HEK293 (cell line): ENCODE results near the gene CDH11.

Experiments
- KLF8 ChIP-seq: fragments of 450-650 bp; formaldehyde crosslinking; IDR thresholded peaks from 2 replicates; pipeline ENCODE4 v1.5.1; 2016; ENCODE audit warnings: missing biosample characterization, missing genetic modification characterization
- OVOL3 ChIP-seq: fragments of 450-650 bp; formaldehyde crosslinking; IDR thresholded peaks from 2 replicates; pipeline ENCODE4 v1.5.1; 2016; ENCODE audit warnings: missing biosample characterization, missing genetic modification characterization
- RBAK ChIP-seq: fragments of 450-650 bp; formaldehyde crosslinking; IDR thresholded peaks from 2 replicates; pipeline ENCODE4 v1.5.1; 2016; ENCODE audit warnings: missing biosample characterization, missing genetic modification characterization
- SP2 ChIP-seq: fragments of 450-650 bp; formaldehyde crosslinking; IDR thresholded peaks from 2 replicates; pipeline ENCODE4 v1.5.1; 2016; ENCODE audit warnings: missing biosample characterization, missing genetic modification characterization
- ZBTB21 ChIP-seq: fragments of 450-650 bp; formaldehyde crosslinking; IDR thresholded peaks from 2 replicates; pipeline ENCODE4 v1.5.1; 2017; ENCODE audit warnings: missing biosample characterization, missing genetic modification characterization
- ZNF239 ChIP-seq: fragments of 450-650 bp; formaldehyde crosslinking; IDR thresholded peaks from 2 replicates; pipeline ENCODE4 v1.5.1; 2016; ENCODE audit warnings: missing biosample characterization, missing genetic modification characterization
- ZNF510 ChIP-seq: fragments of 450-650 bp; formaldehyde crosslinking; IDR thresholded peaks from 2 replicates; pipeline ENCODE4 v1.5.1; 2018; ENCODE audit warnings: mild to moderate bottlenecking, missing genetic modification characterization, missing biosample characterization; ENCODE audit not compliant: insufficient replicate concordance
- ZNF530 ChIP-seq: fragments of 450-650 bp; formaldehyde crosslinking; IDR thresholded peaks from 2 replicates; pipeline ENCODE4 v1.5.1; 2016; ENCODE audit warnings: low read depth, missing biosample characterization, missing genetic modification characterization
- ZNF704 ChIP-seq: fragments of 450-650 bp; formaldehyde crosslinking; IDR thresholded peaks from 2 replicates; pipeline ENCODE4 v1.5.1; 2016; ENCODE audit warnings: missing biosample characterization, missing genetic modification characterization
- ZSCAN5A ChIP-seq: fragments of 450-650 bp; formaldehyde crosslinking; IDR thresholded peaks from 2 replicates; pipeline ENCODE4 v1.5.1; 2016; ENCODE audit warnings: missing biosample characterization, missing genetic modification characterization
- TF ChIP-seq, protein P1 (sequence below): fragments of 450-650 bp; formaldehyde crosslinking; IDR thresholded peaks from 2 replicates; pipeline ENCODE4 v1.5.1; 2016; ENCODE audit warnings: missing biosample characterization, missing genetic modification characterization
- TF ChIP-seq, protein P2 (sequence below): fragments of 450-650 bp; formaldehyde crosslinking; IDR thresholded peaks from 2 replicates; pipeline ENCODE4 v1.5.1; 2016; ENCODE audit warnings: missing biosample characterization, missing genetic modification characterization

DNA sequence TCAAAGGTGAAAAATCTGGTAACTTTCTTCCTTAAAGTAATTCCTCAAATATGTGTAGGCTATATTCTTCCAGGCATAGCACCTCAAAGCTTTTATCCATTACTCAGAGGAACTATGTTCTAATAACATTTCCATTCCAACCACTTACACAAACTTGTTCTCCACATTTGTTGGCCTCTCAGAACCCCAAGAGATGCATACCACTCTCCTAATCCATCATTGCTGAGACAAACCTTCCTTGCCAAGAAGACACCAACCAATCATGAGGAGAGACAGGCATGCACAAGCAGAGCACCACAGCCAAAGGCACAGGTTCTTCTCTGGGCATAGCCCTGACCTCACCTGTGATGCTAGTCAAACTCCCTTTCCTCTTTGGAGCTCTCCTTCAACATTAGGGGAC, 20.9 kb downstream of the CDH11 start:
- TF ChIP-seq, protein P1, sequence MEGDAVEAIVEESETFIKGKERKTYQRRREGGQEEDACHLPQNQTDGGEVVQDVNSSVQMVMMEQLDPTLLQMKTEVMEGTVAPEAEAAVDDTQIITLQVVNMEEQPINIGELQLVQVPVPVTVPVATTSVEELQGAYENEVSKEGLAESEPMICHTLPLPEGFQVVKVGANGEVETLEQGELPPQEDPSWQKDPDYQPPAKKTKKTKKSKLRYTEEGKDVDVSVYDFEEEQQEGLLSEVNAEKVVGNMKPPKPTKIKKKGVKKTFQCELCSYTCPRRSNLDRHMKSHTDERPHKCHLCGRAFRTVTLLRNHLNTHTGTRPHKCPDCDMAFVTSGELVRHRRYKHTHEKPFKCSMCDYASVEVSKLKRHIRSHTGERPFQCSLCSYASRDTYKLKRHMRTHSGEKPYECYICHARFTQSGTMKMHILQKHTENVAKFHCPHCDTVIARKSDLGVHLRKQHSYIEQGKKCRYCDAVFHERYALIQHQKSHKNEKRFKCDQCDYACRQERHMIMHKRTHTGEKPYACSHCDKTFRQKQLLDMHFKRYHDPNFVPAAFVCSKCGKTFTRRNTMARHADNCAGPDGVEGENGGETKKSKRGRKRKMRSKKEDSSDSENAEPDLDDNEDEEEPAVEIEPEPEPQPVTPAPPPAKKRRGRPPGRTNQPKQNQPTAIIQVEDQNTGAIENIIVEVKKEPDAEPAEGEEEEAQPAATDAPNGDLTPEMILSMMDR (tag by site-specific recombination) = no peak
- TF ChIP-seq ZNF704 = no peak
- no peak for TF ChIP-seq SP2 (tag by site-specific recombination)
- TF ChIP-seq OVOL3 (tag by site-specific recombination) = no peak
- TF ChIP-seq ZBTB21 (tag by site-specific recombination) = no peak
- TF ChIP-seq, protein P2, sequence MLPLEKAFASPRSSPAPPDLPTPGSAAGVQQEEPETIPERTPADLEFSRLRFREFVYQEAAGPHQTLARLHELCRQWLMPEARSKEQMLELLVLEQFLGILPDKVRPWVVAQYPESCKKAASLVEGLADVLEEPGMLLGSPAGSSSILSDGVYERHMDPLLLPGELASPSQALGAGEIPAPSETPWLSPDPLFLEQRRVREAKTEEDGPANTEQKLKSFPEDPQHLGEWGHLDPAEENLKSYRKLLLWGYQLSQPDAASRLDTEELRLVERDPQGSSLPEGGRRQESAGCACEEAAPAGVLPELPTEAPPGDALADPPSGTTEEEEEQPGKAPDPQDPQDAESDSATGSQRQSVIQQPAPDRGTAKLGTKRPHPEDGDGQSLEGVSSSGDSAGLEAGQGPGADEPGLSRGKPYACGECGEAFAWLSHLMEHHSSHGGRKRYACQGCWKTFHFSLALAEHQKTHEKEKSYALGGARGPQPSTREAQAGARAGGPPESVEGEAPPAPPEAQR (tag by site-specific recombination) = no peak
- no peak for TF ChIP-seq ZNF510
- no peak for TF ChIP-seq RBAK
- TF ChIP-seq ZNF530 = no peak
- TF ChIP-seq KLF8 (tag by site-specific recombination) = no peak
- no peak for TF ChIP-seq ZNF239 (tag by site-specific recombination)
- TF ChIP-seq ZSCAN5A (tag by site-specific recombination) = no peak
